Breast epithelium (tissue), 4 donors: ENCODE results near the gene ULK4. TPM values are rescaled to one million over a fixed set of nuclear protein-coding genes. Genes with fewer than 3 reads are reported as not detected.
"Not testable (repeated sequence)": the region's sequence is repeated elsewhere in the genome, so short reads cannot be mapped to it uniquely, and the experiment has no call there.

Experiments
- DNase-seq, 2 donors: peaks; one replicate each; pipeline ENCODE4 v3.0.0-alpha.2; 2019; ENCODE audit warnings: low spot score in 2 of 2
- H3K27ac ChIP-seq, 2 donors: fragments of 200-600 bp; sonication (generic) in 1 of 2; one replicate each; pipeline ENCODE4 v1.5.1; 2016 to 2019; ENCODE audit warnings: mild to moderate bottlenecking in 1 of 2
- H3K27me3 ChIP-seq, 2 donors: fragments of 200-600 bp; sonication (generic) in 1 of 2; one replicate each; pipeline versions ENCODE4 v1.5.1 to v1.6.0; 2017 to 2019; ENCODE audit warnings: control low read depth in 1 of 2, mild to moderate bottlenecking in 1 of 2
- H3K36me3 ChIP-seq: fragments of 200-600 bp; one replicate; pipeline ENCODE4 v1.5.1; 2019
- H3K4me1 ChIP-seq, 2 donors: fragments of 200-600 bp; sonication (generic); one replicate each; pipeline ENCODE4 v1.5.1; 2016 to 2019; ENCODE audit warnings: control low read depth in 1 of 2
- H3K4me3 ChIP-seq, 3 donors: fragments of 200-600 bp; sonication (generic); 1 replicate in 2 of 3; 2 replicates in 1 of 3; pipeline ENCODE4 v1.5.1; 2016 to 2019; ENCODE audit warnings: mild to moderate bottlenecking in 3 of 3, moderate library complexity in 2 of 3
- H3K9me3 ChIP-seq, 2 donors: fragments of 200-600 bp; sonication (generic) in 1 of 2; one replicate each; pipeline ENCODE4 v1.5.1; 2016 to 2019; ENCODE audit warnings: control low read depth in 1 of 2
- POLR2A ChIP-seq: fragments of 450-650 bp; IDR thresholded peaks from one replicate; pipeline ENCODE4 v1.6.1; 2016; ENCODE audit warnings: antibody characterized with exemption, mild to moderate bottlenecking, moderate library complexity
- POLR2AphosphoS5 ChIP-seq, 3 donors: sonication (generic); formaldehyde crosslinking; IDR thresholded peaks; one replicate each; pipeline ENCODE4 v1.6.1; 2017; ENCODE audit warnings: antibody characterized with exemption in 3 of 3
- intact Hi-C: fragments of 100-400 bp; cut with DNase I; formaldehyde crosslinking; loops from one replicate; pipeline ENCODE4 v1.15.1; 2023; ENCODE audit warnings: low total_unique reads
- total RNA-seq, 3 donors: library from RNA; depleted of rRNA; stranded (reverse); fragments of >200 nt; gene quantifications; one replicate each; pipeline ENCODE4 v1.1.0, GENCODE V29; 2016
- TF ChIP-seq, protein P1 (sequence below), 3 donors: fragments of 450-650 bp; IDR thresholded peaks; one replicate each; pipeline ENCODE4 v1.5.1; 2016 to 2017; ENCODE audit warnings: antibody characterized with exemption in 3 of 3, mild to moderate bottlenecking in 3 of 3, moderate library complexity in 3 of 3

ULK4 gene
- total RNA-seq, 3 donors from 2014 or later: 23.0 to 52.8 (median 31.8) TPM

DNA sequence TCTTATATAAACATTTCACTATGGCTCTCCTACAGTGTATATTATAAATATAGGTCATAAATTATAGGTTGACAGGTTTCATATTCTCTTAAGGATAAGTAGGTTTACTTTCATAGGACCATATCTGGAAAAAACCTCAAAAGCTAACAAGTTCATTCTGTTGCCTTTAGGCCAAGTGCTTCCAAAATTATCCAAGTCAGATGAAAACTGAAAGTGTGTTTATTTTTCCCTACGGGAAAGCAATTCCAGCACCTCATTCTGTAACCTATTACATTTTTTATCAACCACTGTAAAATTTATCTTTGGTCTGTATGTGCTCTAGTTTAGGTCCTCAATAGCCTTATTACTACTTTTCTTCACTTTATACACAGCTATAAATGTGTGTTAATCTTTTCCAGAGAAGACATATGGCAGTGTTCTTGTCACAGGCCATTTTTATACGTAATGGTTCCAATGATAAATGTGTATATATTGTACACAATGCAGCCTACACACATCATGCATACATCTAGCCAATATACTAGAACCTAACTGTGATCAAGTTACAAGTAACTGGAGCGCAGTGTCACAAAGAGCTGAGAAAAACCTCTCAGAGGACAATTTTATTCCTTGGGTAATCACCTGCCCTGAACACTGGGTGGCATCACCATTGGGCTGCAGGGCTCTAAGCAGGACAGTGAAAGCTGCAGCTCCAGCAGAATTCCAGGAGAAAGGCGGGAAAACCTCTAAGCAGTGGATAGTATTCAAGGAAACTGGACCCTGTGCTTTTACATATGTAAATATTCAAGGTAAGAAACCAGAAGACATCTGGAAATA lies 511.3 kb downstream of the ULK4 start:
- TF ChIP-seq, protein P1, sequence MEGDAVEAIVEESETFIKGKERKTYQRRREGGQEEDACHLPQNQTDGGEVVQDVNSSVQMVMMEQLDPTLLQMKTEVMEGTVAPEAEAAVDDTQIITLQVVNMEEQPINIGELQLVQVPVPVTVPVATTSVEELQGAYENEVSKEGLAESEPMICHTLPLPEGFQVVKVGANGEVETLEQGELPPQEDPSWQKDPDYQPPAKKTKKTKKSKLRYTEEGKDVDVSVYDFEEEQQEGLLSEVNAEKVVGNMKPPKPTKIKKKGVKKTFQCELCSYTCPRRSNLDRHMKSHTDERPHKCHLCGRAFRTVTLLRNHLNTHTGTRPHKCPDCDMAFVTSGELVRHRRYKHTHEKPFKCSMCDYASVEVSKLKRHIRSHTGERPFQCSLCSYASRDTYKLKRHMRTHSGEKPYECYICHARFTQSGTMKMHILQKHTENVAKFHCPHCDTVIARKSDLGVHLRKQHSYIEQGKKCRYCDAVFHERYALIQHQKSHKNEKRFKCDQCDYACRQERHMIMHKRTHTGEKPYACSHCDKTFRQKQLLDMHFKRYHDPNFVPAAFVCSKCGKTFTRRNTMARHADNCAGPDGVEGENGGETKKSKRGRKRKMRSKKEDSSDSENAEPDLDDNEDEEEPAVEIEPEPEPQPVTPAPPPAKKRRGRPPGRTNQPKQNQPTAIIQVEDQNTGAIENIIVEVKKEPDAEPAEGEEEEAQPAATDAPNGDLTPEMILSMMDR (IDR thresholded peaks at IDR 0.05): no peak
- TF ChIP-seq POLR2AphosphoS5 (IDR thresholded peaks at IDR 0.05): no peak
- TF ChIP-seq POLR2A: no peak
- H3K9me3 ChIP-seq: no peaks in the 10 kb centered on the region
- H3K27me3 ChIP-seq: no peaks in the 10 kb centered on the region
- H3K4me1 ChIP-seq: no peaks in the 10 kb centered on the region
- no peak overlapping the region for H3K27ac ChIP-seq
- intact Hi-C loops: no loop called here
- DNase-seq: no peak
- no peak overlapping the region for H3K4me3 ChIP-seq
- H3K36me3 ChIP-seq: no peaks in the 10 kb centered on the region

DNA sequence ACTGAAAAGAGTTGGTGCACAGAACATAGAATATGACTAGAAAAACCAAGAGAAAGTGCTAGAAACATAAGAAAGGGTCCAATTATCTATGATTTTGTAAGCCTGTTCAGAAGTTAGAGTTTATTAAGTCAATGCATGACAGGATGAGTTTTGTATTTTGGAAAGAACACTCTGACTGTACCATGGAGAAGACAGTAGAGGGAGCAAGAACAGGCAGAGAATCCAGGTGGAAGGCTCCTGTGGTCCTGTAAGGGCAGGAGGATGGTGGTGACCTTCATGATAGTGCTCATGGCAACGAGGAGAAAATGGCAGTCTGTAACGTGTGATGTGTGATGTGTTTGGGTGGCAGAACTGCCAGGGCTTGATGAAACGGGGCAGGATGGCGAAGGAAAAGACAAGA lies 513.5 kb downstream of the ULK4 start:
- TF ChIP-seq POLR2AphosphoS5 (IDR thresholded peaks at IDR 0.05): no peak
- TF ChIP-seq POLR2A: no peak
- TF ChIP-seq, protein P1 (IDR thresholded peaks at IDR 0.05): no peak
- DNase-seq: no peak
- intact Hi-C loops: no loop called here
- Histone ChIP-seq H3K27ac (no peak overlapping the region), H3K36me3 (no peaks in the 10 kb centered on the region), H3K4me3 (no peak overlapping the region), H3K27me3 (no peaks in the 10 kb centered on the region), H3K9me3 (no peaks in the 10 kb centered on the region), H3K4me1 (no peaks in the 10 kb centered on the region)

DNA sequence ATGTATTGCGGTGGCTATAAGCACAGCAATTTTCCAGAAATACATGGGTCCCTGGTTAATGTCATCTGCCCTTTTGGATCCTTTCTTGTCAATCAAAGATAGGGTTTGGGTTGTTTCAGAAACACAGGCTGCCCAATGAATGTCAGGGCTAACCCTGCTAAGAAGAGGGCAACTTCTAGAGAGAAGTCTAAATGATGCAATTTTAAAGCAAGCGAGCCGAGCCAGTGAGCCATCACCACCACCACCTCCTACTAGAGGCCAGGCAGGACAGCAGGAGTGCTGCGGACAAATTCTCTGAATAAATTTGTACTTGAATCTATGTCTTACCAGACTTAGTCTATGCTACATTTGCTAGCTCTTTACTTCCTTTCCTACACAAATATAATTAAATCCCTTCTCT lies 514.2 kb downstream of the ULK4 start:
- H3K36me3 ChIP-seq: no peaks in the 10 kb centered on the region
- intact Hi-C loops: no loop called here
- no peak for DNase-seq
- no peaks in the 10 kb centered on the region for H3K4me1 ChIP-seq
- H3K4me3 ChIP-seq: no peak overlapping the region
- H3K27me3 ChIP-seq: no peaks in the 10 kb centered on the region
- H3K27ac ChIP-seq: no peak overlapping the region
- H3K9me3 ChIP-seq: no peaks in the 10 kb centered on the region
- TF ChIP-seq POLR2AphosphoS5 (IDR thresholded peaks at IDR 0.05) (no peak), POLR2A (no peak)

DNA sequence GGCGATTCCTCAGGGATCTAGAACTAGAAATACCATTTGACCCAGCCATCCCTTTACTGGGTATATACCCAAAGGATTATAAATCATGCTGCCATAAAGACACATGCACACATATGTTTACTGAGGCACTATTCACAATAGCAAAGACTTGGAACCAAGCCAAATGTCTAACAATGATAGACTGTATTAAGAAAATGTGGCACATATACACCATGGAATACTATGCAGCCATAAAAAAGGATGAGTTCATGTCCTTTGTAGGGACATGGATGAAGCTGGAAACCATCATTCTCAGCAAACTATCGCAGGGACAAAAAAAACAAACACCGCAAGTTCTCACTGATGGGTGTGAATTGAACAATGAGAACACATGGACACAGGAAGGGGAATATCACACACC lies 515.6 kb downstream of the ULK4 start:
- H3K9me3 ChIP-seq, H3K4me1 ChIP-seq, DNase-seq, H3K27me3 ChIP-seq, H3K36me3 ChIP-seq, H3K4me3 ChIP-seq, H3K27ac ChIP-seq, intact Hi-C loops: not testable (repeated sequence)

DNA sequence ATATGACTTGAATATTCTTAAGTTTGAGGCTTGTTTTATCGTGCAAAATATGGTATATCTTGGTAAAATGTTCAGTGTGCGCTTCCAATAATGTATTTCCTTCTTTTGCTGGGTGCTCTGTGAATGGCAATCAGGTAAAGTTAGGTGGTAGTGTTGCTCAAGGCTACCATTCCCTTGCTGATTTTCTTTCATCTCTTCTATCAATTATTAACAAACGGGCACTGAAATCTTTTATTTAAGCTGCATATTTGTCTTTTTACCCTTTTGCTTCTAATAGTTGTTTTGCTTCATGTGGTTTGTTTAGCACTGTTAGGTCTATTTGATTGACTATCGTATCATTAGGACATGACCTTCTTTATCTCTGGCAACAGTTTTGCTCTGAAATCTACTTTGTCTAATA lies 520.3 kb downstream of the ULK4 start:
- no peak overlapping the region for H3K27ac ChIP-seq
- H3K4me3 ChIP-seq: no peak overlapping the region
- peaks cover 0 to 9% of the 10 kb centered on the region in 2 donors for H3K9me3 ChIP-seq
- H3K4me1 ChIP-seq: no peaks in the 10 kb centered on the region
- H3K27me3 ChIP-seq: no peaks in the 10 kb centered on the region
- no peaks in the 10 kb centered on the region for H3K36me3 ChIP-seq
- TF ChIP-seq, protein P1 (IDR thresholded peaks at IDR 0.05): no peak
- TF ChIP-seq POLR2A (no peak), POLR2AphosphoS5 (IDR thresholded peaks at IDR 0.05) (no peak)
- intact Hi-C loops: no loop called here
- DNase-seq: no peak

DNA sequence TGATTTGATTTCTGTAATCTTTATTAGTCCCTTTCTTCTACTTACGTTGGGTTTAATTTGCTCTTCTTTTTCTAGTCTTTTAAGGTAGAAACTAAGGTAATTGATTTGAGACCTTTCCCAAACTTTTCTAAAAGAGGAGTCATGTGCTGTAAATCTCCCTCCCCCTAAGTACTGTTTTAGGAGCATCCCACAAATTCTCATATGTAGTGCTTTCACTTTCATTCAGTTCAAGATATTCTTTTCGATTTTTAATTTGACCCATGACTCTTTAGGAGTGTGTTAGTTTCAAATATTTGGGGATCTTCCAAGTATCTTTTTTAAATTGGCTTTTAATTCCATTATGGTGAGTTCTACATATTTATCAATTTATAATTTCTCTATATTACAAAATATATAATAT lies 520.8 kb downstream of the ULK4 start:
- Histone ChIP-seq H3K4me3 (no peak overlapping the region), H3K9me3 (peaks cover 0 to 9% of the 10 kb centered on the region in 2 donors), H3K27ac (no peak overlapping the region), H3K36me3 (no peaks in the 10 kb centered on the region), H3K4me1 (no peaks in the 10 kb centered on the region), H3K27me3 (no peaks in the 10 kb centered on the region)
- intact Hi-C loops: no loop called here
- TF ChIP-seq POLR2AphosphoS5 (IDR thresholded peaks at IDR 0.05): no peak
- TF ChIP-seq, protein P1 (IDR thresholded peaks at IDR 0.05): no peak
- TF ChIP-seq POLR2A: no peak
- no peak for DNase-seq
